Measurements from ENCODE around the gene GLIS1.

DNA sequence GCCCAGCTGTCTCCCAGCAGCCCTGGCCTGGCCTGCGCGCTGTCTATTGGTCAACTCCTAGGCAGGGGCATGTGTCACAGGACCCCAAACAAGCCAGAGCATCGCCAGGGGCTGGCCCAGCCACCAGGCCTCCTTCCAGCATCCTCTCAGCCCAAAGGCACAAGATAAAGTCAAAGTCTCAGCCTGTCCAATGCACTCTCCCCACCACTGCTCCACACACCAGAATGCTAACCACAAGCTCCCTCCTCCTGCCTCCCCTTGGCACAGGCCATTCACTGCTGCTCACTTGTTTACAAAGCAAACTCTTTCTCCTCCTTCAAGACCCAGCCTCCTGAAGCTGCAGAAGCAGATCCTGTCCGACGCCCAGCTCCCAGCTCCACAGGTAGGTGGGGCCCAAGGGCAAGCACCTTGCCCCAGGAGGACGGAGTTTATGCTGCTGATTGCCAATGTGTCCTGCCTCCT, 146.4 kb downstream of the GLIS1 start:
- TF ChIP-seq, protein P1, sequence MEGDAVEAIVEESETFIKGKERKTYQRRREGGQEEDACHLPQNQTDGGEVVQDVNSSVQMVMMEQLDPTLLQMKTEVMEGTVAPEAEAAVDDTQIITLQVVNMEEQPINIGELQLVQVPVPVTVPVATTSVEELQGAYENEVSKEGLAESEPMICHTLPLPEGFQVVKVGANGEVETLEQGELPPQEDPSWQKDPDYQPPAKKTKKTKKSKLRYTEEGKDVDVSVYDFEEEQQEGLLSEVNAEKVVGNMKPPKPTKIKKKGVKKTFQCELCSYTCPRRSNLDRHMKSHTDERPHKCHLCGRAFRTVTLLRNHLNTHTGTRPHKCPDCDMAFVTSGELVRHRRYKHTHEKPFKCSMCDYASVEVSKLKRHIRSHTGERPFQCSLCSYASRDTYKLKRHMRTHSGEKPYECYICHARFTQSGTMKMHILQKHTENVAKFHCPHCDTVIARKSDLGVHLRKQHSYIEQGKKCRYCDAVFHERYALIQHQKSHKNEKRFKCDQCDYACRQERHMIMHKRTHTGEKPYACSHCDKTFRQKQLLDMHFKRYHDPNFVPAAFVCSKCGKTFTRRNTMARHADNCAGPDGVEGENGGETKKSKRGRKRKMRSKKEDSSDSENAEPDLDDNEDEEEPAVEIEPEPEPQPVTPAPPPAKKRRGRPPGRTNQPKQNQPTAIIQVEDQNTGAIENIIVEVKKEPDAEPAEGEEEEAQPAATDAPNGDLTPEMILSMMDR (IDR thresholded peaks at IDR 0.05; ENCODE audit: low read depth, low read length), result no peak
- TF ChIP-seq POLR2A (IDR thresholded peaks at IDR 0.05; ENCODE audit: extremely low read depth, insufficient read length) (no peak), MYC (IDR thresholded peaks at IDR 0.05; ENCODE audit: low read depth, low read length) (no peak)
- TF ChIP-seq, protein P2, sequence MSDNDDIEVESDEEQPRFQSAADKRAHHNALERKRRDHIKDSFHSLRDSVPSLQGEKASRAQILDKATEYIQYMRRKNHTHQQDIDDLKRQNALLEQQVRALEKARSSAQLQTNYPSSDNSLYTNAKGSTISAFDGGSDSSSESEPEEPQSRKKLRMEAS (IDR thresholded peaks at IDR 0.05; ENCODE audit: low read depth, low read length), result no peak

Measured in NB4 (cell line).